Liver (tissue), 3 donors: ENCODE measurements around the gene RHOD.

Experiments used
- EGR1 ChIP-seq, 2 donors: IDR thresholded peaks; 2 replicates each; pipeline ENCODE4 v1.6.1; 2016 to 2018; ENCODE audit warnings: antibody characterized with exemption in 2 of 2, low read depth in 2 of 2
- HNF4G ChIP-seq: IDR thresholded peaks from 2 replicates; pipeline ENCODE4 v1.6.1; 2016; ENCODE audit warnings: antibody characterized with exemption
- NR2F2 ChIP-seq: IDR thresholded peaks from 2 replicates; pipeline ENCODE4 v1.6.1; 2016; ENCODE audit warnings: antibody characterized with exemption
- YY1 ChIP-seq: IDR thresholded peaks from 2 replicates; pipeline ENCODE4 v1.6.1; 2016; ENCODE audit warnings: antibody characterized with exemption, mild to moderate bottlenecking
- TF ChIP-seq, protein P1 (sequence below): fragments of 150-350 bp; IDR thresholded peaks from 2 replicates; pipeline ENCODE4 v1.5.1; 2017; ENCODE audit warnings: improper control_type of control experiment, low read depth, low read length; ENCODE audit not compliant: missing input control
- donor health status: healthy.
- donor health status: healthy.

DNA sequence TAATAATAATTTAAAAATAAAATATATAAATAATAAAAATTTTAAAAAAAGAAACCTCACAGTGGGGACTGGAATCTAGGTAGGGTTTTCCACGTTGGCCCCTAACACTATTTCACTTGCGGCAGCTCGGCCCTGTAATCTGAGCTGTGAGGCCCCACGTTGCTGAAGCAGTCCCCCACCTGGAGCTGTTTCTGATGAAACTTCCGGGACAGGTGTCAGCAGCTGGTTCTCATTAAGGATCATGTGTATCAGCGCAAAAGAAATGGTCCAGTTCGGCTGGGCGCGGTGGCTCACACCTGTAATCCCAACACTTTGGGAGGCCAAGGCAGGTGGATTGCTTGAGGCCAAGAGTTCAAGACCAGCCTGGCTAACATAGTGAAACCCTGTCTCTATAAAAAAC, 17.3 kb downstream of the RHOD start:
- TF ChIP-seq YY1 (no peak), NR2F2 (no peak), HNF4G (no peak), EGR1 (IDR thresholded peaks at IDR 0.05; ENCODE audit: low read depth in 2 of 2) (no peak)
- TF ChIP-seq, protein P1, sequence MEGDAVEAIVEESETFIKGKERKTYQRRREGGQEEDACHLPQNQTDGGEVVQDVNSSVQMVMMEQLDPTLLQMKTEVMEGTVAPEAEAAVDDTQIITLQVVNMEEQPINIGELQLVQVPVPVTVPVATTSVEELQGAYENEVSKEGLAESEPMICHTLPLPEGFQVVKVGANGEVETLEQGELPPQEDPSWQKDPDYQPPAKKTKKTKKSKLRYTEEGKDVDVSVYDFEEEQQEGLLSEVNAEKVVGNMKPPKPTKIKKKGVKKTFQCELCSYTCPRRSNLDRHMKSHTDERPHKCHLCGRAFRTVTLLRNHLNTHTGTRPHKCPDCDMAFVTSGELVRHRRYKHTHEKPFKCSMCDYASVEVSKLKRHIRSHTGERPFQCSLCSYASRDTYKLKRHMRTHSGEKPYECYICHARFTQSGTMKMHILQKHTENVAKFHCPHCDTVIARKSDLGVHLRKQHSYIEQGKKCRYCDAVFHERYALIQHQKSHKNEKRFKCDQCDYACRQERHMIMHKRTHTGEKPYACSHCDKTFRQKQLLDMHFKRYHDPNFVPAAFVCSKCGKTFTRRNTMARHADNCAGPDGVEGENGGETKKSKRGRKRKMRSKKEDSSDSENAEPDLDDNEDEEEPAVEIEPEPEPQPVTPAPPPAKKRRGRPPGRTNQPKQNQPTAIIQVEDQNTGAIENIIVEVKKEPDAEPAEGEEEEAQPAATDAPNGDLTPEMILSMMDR, result no peak
